Natural killer cell (primary cell): ENCODE results near the gene CRYGB. TPM values are rescaled to one million over a fixed set of nuclear protein-coding genes. Genes with fewer than 3 reads are reported as not detected.

Source experiments
- ATAC-seq, 3 donors: fragments of 150-1000 bp in 2 of 3; fragments of 200-7000 bp in 1 of 3; cut with Tn5 transposase; 1 replicate in 1 of 3; 2 replicates in 2 of 3; pipeline ENCODE4 v1.10.0; 2021; ENCODE audit warnings: mild to moderate bottlenecking in 2 of 3, moderate library complexity in 2 of 3
- DNase-seq, 2 donors: peaks; one replicate each; pipeline versions ENCODE4 v3.0.0 to v3.0.0-alpha.2; 2013 to 2021; ENCODE audit warnings: mixed read lengths in 1 of 2
- H3K27ac ChIP-seq: one replicate; pipeline ENCODE4 v1.5.1; 2013; ENCODE audit warnings: mild to moderate bottlenecking, low read length
- H3K27me3 ChIP-seq: one replicate; pipeline ENCODE4 v1.6.1; 2013; ENCODE audit warnings: low read length; ENCODE audit not compliant: control insufficient read depth, insufficient read depth
- H3K36me3 ChIP-seq: one replicate; pipeline ENCODE4 v1.6.1; 2013; ENCODE audit warnings: low read length; ENCODE audit not compliant: control insufficient read depth, insufficient read depth
- H3K4me1 ChIP-seq: one replicate; pipeline ENCODE4 v1.6.1; 2013; ENCODE audit warnings: low read length; ENCODE audit not compliant: control insufficient read depth, insufficient read depth
- H3K4me3 ChIP-seq: one replicate; pipeline ENCODE4 v1.5.1; 2013; ENCODE audit warnings: low read length
- H3K9me3 ChIP-seq: one replicate; pipeline ENCODE4 v1.6.1; 2013; ENCODE audit warnings: low read length; ENCODE audit not compliant: control insufficient read depth, insufficient read depth
- H3K27ac Mint-ChIP-seq, 2 donors: one replicate each; pipeline ENCODE4 v1.8.0; 2022; ENCODE audit warnings: mild to moderate bottlenecking in 2 of 2, mixed read lengths in 2 of 2, moderate library complexity in 1 of 2
- H3K27me3 Mint-ChIP-seq, 2 donors: one replicate each; pipeline ENCODE4 v1.8.0; 2022; ENCODE audit warnings: low read depth in 2 of 2, mixed read lengths in 2 of 2
- H3K36me3 Mint-ChIP-seq: one replicate; pipeline ENCODE4 v1.8.0; 2022; ENCODE audit warnings: mixed read lengths
- H3K4me1 Mint-ChIP-seq, 2 donors: one replicate each; pipeline ENCODE4 v1.8.0; 2022; ENCODE audit warnings: mixed read lengths in 2 of 2
- H3K4me3 Mint-ChIP-seq: one replicate; pipeline ENCODE4 v1.8.0; 2022; ENCODE audit warnings: mild to moderate bottlenecking, moderate library complexity, mixed read lengths
- H3K9me3 Mint-ChIP-seq, 2 donors: one replicate each; pipeline ENCODE4 v1.8.0; 2022; ENCODE audit warnings: mixed read lengths in 2 of 2
- WGBS: methylation state at CpG from one replicate; pipeline ENCODE4 v1.1.7; 2013; ENCODE audit warnings: missing lambda C conversion rate; ENCODE audit not compliant: insufficient coverage; 5-methylcytosine and 5-hydroxymethylcytosine counted together
- intact Hi-C: fragments of 100-400 bp; cut with micrococcal nuclease; formaldehyde crosslinking; loops from one replicate; pipeline ENCODE4 v1.14.2; 2022
- total RNA-seq, 4 donors: library from RNA; stranded (reverse); fragments of 120-200 nt in 1 of 4; gene quantifications; one replicate each; pipeline versions ENCODE4 v1.2.3 to v1.2.4, GENCODE V29; 2013 to 2022
- TF ChIP-seq, protein P1 (sequence below): fragments of 200-600 bp; IDR thresholded peaks from one replicate; pipeline ENCODE4 v1.8.0; 2022; ENCODE audit warnings: antibody characterized with exemption

CRYGB gene
- total RNA-seq, 3 donors from 2014 or later (not counting 1 experiment from before 2014, with no cell fraction given) = not detected

GRCh38 chr2:208186465-208186864, 40.5 kb upstream of the CRYGB start:
- no peak for DNase-seq
- no peaks in the 10 kb centered on the region for H3K9me3 ChIP-seq
- Mint-ChIP-seq H3K4me1 (no peaks in the 10 kb centered on the region), H3K9me3 (no peaks in the 10 kb centered on the region), H3K27me3 (peaks cover 18 to 33% of the 10 kb centered on the region in 2 donors), H3K27ac (no peak overlapping the region), H3K4me3 (no peak overlapping the region), H3K36me3 (no peaks in the 10 kb centered on the region)
- H3K4me1 ChIP-seq = peaks cover 2% of the 10 kb centered on the region
- H3K27me3 ChIP-seq = peaks cover 3% of the 10 kb centered on the region
- ATAC-seq = no peak
- no peaks in the 10 kb centered on the region for H3K36me3 ChIP-seq
- intact Hi-C loops = no loop called here
- TF ChIP-seq, protein P1, sequence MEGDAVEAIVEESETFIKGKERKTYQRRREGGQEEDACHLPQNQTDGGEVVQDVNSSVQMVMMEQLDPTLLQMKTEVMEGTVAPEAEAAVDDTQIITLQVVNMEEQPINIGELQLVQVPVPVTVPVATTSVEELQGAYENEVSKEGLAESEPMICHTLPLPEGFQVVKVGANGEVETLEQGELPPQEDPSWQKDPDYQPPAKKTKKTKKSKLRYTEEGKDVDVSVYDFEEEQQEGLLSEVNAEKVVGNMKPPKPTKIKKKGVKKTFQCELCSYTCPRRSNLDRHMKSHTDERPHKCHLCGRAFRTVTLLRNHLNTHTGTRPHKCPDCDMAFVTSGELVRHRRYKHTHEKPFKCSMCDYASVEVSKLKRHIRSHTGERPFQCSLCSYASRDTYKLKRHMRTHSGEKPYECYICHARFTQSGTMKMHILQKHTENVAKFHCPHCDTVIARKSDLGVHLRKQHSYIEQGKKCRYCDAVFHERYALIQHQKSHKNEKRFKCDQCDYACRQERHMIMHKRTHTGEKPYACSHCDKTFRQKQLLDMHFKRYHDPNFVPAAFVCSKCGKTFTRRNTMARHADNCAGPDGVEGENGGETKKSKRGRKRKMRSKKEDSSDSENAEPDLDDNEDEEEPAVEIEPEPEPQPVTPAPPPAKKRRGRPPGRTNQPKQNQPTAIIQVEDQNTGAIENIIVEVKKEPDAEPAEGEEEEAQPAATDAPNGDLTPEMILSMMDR = no peak
- H3K27ac ChIP-seq = no peak overlapping the region
- 62% methylated on average over 5 of the region's 5 CpGs for WGBS
- H3K4me3 ChIP-seq = no peak overlapping the region

GRCh38 chr2:208183972-208184705, 38.2 kb upstream of the CRYGB start:
- ATAC-seq (no peak), DNase-seq (no peak)
- no peaks in the 10 kb centered on the region for H3K4me1 Mint-ChIP-seq
- Histone ChIP-seq H3K9me3 (no peaks in the 10 kb centered on the region), H3K36me3 (no peaks in the 10 kb centered on the region), H3K4me1 (peaks cover 2% of the 10 kb centered on the region), H3K4me3 (no peak overlapping the region), H3K27me3 (peaks cover 3% of the 10 kb centered on the region), H3K27ac (no peak overlapping the region)
- no peaks in the 10 kb centered on the region for H3K9me3 Mint-ChIP-seq
- WGBS = 38% methylated on average over 9 of the region's 12 CpGs
- no peak overlapping the region for H3K27ac Mint-ChIP-seq
- TF ChIP-seq, protein P1 = no peak
- no peak overlapping the region for H3K4me3 Mint-ChIP-seq
- H3K36me3 Mint-ChIP-seq = no peaks in the 10 kb centered on the region
- intact Hi-C loops = no loop called here
- peaks cover 23 to 33% of the 10 kb centered on the region in 2 donors for H3K27me3 Mint-ChIP-seq

DNA sequence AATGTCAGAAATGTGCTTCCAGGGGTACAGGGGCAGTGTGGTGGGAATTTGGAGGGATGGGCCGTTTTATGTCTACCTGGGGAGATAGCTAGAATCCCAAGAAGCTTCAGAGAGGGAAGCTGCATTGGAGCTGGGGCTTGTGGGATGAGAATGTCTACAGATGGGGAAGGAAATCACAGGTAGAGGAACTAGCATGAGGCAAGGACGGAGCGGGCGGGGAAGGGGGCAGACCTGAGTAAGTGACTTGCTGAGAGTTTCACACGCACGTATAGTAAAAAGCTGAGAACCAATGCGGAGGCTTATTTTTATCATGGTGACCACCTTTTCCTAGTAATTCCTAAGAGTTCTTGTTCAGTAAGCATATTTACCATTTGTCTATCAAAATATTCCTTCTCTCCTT, 37.6 kb upstream of the CRYGB start:
- DNase-seq (no peak), ATAC-seq (no peak)
- intact Hi-C loops = no loop called here
- H3K9me3 ChIP-seq = no peaks in the 10 kb centered on the region
- TF ChIP-seq, protein P1 = no peak
- H3K27ac Mint-ChIP-seq = no peak overlapping the region
- no peaks in the 10 kb centered on the region for H3K36me3 ChIP-seq
- H3K4me1 Mint-ChIP-seq = no peaks in the 10 kb centered on the region
- no peak overlapping the region for H3K4me3 ChIP-seq
- WGBS = 42% methylated on average over 7 of the region's 7 CpGs
- H3K27ac ChIP-seq = no peak overlapping the region
- no peaks in the 10 kb centered on the region for H3K36me3 Mint-ChIP-seq
- peaks cover 2% of the 10 kb centered on the region for H3K4me1 ChIP-seq
- H3K4me3 Mint-ChIP-seq = no peak overlapping the region
- H3K9me3 Mint-ChIP-seq = no peaks in the 10 kb centered on the region
- H3K27me3 Mint-ChIP-seq = peaks cover 23 to 33% of the 10 kb centered on the region in 2 donors
- peaks cover 3% of the 10 kb centered on the region for H3K27me3 ChIP-seq

DNA sequence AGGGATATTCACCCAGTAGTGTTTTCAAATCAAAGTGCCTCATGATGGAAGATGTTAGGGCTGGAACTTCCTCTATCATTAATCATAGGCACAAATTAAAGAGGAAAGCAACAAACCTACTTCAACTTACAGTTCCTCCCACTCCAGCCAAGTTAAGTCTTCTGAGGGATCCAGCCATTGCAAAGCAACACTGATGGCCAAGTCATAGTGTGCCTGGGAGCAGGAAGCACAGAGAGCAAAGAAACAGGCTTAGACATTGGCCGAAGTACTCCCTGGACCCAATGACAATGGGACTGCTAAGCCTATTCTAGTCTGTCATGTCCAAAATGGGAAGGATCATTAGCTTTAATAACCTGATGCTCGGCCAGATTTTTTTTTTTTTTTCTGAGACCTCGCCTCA, 36.9 kb upstream of the CRYGB start:
- no peak overlapping the region for H3K27ac Mint-ChIP-seq

More for the DNA sequence above, 36.9 kb upstream of the CRYGB start:
- Mint-ChIP-seq H3K4me1 (no peaks in the 10 kb centered on the region), H3K36me3 (no peaks in the 10 kb centered on the region), H3K4me3 (no peak overlapping the region), H3K27me3 (peaks cover 23 to 27% of the 10 kb centered on the region in 2 donors), H3K9me3 (no peaks in the 10 kb centered on the region)
- H3K36me3 ChIP-seq = no peaks in the 10 kb centered on the region
- H3K9me3 ChIP-seq = no peaks in the 10 kb centered on the region
- TF ChIP-seq, protein P1 = no peak
- H3K27ac ChIP-seq = no peak overlapping the region
- no peak overlapping the region for H3K4me3 ChIP-seq
- H3K4me1 ChIP-seq = peaks cover 2% of the 10 kb centered on the region
- H3K27me3 ChIP-seq = peaks cover 3% of the 10 kb centered on the region
- no peak for DNase-seq
- intact Hi-C loops = no loop called here
- 83% methylated on average over 3 of the region's 3 CpGs for WGBS
- no peak for ATAC-seq
